Measurements from ENCODE around the gene SH3PXD2A. TPM values are rescaled to one million over a fixed set of nuclear protein-coding genes. Genes with fewer than 3 reads are reported as not detected.

Gene SH3PXD2A
- total RNA-seq, 1 donor from 2014 or later = 12.2 TPM

DNA sequence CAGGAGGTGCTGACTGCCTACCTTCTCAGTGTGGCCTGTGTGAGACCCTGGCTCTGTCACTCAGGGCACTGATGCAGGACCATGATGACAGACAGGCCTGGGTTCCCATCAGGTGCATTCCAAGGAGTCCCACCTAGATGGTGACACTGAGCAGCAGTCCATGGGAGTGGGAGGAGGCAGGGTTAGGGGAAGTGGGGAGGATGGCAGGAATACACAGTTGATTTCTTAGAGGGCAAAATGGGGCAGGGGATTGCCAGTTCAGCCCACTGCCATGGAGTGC is 155.0 kb downstream of the SH3PXD2A start:
- DNase-seq (ENCODE audit: low read depth) = no peak
- Histone ChIP-seq H3K27me3 (ENCODE audit: control insufficient read depth, insufficient read depth, low read length) (no peaks in the 10 kb centered on the region), H3K36me3 (ENCODE audit: control insufficient read depth, insufficient read depth, low read length) (no peaks in the 10 kb centered on the region), H3K4me3 (ENCODE audit: low read depth, low read length) (no peak overlapping the region)
- TF ChIP-seq, protein P1, sequence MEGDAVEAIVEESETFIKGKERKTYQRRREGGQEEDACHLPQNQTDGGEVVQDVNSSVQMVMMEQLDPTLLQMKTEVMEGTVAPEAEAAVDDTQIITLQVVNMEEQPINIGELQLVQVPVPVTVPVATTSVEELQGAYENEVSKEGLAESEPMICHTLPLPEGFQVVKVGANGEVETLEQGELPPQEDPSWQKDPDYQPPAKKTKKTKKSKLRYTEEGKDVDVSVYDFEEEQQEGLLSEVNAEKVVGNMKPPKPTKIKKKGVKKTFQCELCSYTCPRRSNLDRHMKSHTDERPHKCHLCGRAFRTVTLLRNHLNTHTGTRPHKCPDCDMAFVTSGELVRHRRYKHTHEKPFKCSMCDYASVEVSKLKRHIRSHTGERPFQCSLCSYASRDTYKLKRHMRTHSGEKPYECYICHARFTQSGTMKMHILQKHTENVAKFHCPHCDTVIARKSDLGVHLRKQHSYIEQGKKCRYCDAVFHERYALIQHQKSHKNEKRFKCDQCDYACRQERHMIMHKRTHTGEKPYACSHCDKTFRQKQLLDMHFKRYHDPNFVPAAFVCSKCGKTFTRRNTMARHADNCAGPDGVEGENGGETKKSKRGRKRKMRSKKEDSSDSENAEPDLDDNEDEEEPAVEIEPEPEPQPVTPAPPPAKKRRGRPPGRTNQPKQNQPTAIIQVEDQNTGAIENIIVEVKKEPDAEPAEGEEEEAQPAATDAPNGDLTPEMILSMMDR (IDR thresholded peaks at IDR 0.05; ENCODE audit: insufficient read depth, low read length, poor library complexity, severe bottlenecking) = no peak

DNA sequence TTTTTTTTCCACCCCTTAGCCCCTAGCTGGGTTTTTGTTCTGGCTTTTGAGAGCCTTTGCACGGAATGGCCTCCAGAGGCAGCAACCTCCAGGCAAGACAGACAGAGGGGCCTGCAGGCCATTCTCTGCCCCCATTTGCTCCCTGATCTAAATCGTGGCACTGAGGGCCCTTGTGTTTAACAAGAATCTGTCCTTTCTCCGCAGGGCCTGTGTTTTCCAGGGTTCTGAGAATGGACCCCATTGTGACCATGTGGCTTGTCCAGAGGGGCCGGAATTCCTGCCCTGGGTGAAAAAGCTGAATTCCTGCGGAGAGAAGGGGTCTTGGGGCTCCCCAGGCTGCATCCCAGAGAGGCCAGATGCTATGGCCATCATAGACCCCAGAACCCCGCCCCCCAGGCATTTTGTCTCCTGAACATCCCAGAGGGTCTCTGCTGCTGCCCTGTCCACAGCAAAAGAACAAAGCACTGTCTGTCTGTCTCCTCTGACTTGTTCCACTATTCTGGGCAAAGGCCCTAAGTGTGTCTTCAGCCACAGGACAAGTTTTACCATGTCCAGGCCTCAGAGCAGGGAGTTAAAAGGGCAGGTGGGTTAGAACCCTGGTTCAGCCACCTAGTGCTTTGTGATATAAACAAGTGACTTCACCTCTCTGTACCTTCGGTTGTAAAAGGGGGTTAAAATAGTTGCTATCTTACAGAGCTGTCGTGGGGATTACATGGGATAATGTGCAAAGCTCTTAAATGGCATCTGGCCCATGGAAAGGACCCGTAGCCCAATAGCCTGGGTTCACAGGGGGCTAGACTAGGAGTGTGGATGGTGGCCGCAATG is 155.6 kb downstream of the SH3PXD2A start:
- DNase-seq (ENCODE audit: low read depth) = no peak
- Histone ChIP-seq H3K27me3 (ENCODE audit: control insufficient read depth, insufficient read depth, low read length) (no peaks in the 10 kb centered on the region), H3K4me3 (ENCODE audit: low read depth, low read length) (no peak overlapping the region), H3K36me3 (ENCODE audit: control insufficient read depth, insufficient read depth, low read length) (no peaks in the 10 kb centered on the region)
- TF ChIP-seq, protein P1 (IDR thresholded peaks at IDR 0.05; ENCODE audit: insufficient read depth, low read length, poor library complexity, severe bottlenecking) = peak; percentile 13

DNA sequence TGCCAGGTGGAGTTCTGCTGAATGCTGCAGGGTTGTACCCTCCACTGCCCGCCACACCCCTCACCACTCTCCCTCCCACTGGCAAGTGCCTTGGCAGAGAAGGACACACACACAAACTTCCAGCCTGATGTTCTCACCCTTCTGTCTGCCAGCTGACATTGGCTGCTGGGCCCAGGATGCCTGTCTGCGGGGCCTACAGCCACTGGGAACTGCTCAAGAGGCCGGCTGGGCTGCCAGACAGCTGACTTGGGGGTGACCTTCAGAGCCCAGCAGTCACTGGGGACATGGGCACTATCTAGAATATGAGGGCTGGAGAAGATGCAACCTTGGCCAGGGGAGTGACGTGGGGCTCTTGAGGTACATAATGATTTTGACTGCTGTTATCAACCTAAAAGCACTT is 157.1 kb downstream of the SH3PXD2A start:
- H3K36me3 ChIP-seq (ENCODE audit: control insufficient read depth, insufficient read depth, low read length) = no peaks in the 10 kb centered on the region
- H3K4me3 ChIP-seq (ENCODE audit: low read depth, low read length) = no peak overlapping the region
- no peaks in the 10 kb centered on the region for H3K27me3 ChIP-seq (ENCODE audit: control insufficient read depth, insufficient read depth, low read length)
- DNase-seq (ENCODE audit: low read depth) = no peak
- TF ChIP-seq, protein P1 (IDR thresholded peaks at IDR 0.05; ENCODE audit: insufficient read depth, low read length, poor library complexity, severe bottlenecking) = no peak

DNA sequence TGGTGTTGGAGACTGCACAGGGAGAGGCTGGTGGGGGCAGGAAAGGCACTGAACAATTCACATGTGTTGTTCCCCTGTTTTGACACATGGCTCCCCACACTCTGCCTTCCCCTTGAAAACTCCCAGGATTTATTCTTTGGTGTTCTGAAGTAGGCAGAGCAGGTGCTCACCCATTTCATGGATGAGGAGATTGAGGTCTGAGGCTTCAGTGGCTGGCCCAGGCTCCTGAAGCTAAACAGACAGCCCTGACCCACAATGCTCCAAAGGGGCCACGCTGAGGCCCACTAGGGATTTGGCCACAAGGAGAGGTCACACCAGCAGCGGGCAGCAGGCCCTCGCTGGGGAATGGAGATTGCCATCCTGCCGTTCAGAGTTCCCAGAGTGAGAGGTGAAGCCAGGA is 157.6 kb downstream of the SH3PXD2A start:
- no peaks in the 10 kb centered on the region for H3K36me3 ChIP-seq (ENCODE audit: control insufficient read depth, insufficient read depth, low read length)
- no peaks in the 10 kb centered on the region for H3K27me3 ChIP-seq (ENCODE audit: control insufficient read depth, insufficient read depth, low read length)
- TF ChIP-seq, protein P1 (IDR thresholded peaks at IDR 0.05; ENCODE audit: insufficient read depth, low read length, poor library complexity, severe bottlenecking) = no peak
- H3K4me3 ChIP-seq (ENCODE audit: low read depth, low read length) = no peak overlapping the region
- DNase-seq (ENCODE audit: low read depth) = no peak

DNA sequence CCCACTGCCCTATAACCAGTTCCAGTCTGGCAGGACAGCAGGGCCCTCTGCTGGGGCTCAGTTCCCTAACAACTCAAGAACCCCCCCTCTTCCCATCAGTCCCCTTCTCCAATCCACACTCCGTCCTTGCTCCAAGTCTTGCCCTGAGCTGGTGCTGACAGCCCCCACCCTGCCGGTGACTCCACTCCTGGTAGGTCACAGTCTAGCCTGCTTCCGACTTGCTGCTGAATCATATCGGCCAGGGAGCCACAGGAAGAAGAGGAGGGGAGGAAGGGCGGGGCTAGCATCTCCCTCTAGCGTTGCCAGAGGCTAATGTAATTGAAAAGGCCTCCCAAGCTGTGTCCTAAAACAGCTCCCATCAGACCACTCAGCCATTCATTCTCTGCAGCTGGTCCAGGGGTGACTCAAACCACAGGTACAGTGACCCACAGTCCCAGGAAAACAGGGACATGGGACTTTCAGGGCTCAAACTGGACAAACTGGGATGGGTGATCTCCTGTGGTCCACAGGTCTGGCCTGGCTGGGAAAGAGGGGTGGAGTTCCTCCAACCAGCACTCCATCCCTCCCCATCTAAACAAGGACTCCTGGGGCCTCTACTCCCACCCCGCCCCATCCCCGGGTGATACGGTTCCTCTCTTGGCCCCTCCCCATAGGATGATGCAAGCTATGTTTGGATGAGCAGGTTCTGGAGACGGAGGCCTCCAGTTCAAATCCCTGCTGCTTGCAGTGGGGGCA is 158.8 kb downstream of the SH3PXD2A start:
- Histone ChIP-seq H3K27me3 (ENCODE audit: control insufficient read depth, insufficient read depth, low read length) (peaks cover 5% of the 10 kb centered on the region), H3K4me3 (ENCODE audit: low read depth, low read length) (no peak overlapping the region), H3K36me3 (ENCODE audit: control insufficient read depth, insufficient read depth, low read length) (no peaks in the 10 kb centered on the region)
- DNase-seq (ENCODE audit: low read depth) = peak; percentile 77
- TF ChIP-seq, protein P1 (IDR thresholded peaks at IDR 0.05; ENCODE audit: insufficient read depth, low read length, poor library complexity, severe bottlenecking) = peak; percentile 50
